Hepatocyte (in vitro differentiated cells): Measurements from ENCODE around the gene NR1H4. TPM values are rescaled to one million over a fixed set of nuclear protein-coding genes. Genes with fewer than 3 reads are reported as not detected.

Experiments
- DNase-seq: peaks from one replicate; pipeline ENCODE4 v3.0.0-alpha.2; 2016; ENCODE audit warnings: low spot score
- H2AFZ ChIP-seq: fragments of 200-600 bp; sonication (generic); 2 replicates; pipeline ENCODE4 v1.6.0; 2016; ENCODE audit warnings: antibody characterized with exemption, mild to moderate bottlenecking
- H3K27ac ChIP-seq: fragments of 200-600 bp; sonication (generic); 2 replicates; pipeline ENCODE4 v1.5.1; 2016; ENCODE audit warnings: mild to moderate bottlenecking
- H3K27me3 ChIP-seq: fragments of 200-600 bp; sonication (generic); 2 replicates; pipeline ENCODE4 v1.6.1; 2016
- H3K36me3 ChIP-seq: fragments of 200-600 bp; sonication (generic); replicated peaks from 2 replicates; pipeline ENCODE4 v1.5.1; 2016; ENCODE audit warnings: low read depth; ENCODE audit not compliant: insufficient read depth
- H3K4me1 ChIP-seq: fragments of 200-600 bp; sonication (generic); 2 replicates; pipeline ENCODE4 v1.5.1; 2016; ENCODE audit warnings: mild to moderate bottlenecking, moderate library complexity; ENCODE audit not compliant: insufficient read depth
- H3K4me2 ChIP-seq: fragments of 200-600 bp; sonication (generic); 2 replicates; pipeline ENCODE4 v1.6.0; 2016
- H3K4me3 ChIP-seq: fragments of 200-600 bp; sonication (generic); 2 replicates; pipeline ENCODE4 v1.5.1; 2016; ENCODE audit warnings: mild to moderate bottlenecking
- H3K79me2 ChIP-seq: fragments of 200-600 bp; sonication (generic); 2 replicates; pipeline ENCODE4 v1.6.0; 2017; ENCODE audit warnings: mild to moderate bottlenecking
- H3K9me2 ChIP-seq: fragments of 200-600 bp; sonication (generic); replicated peaks from 2 replicates; pipeline ENCODE4 v1.6.0; 2017; ENCODE audit warnings: mild to moderate bottlenecking; ENCODE audit not compliant: insufficient read depth
- H3K9me3 ChIP-seq: fragments of 200-600 bp; sonication (generic); 2 replicates; pipeline ENCODE4 v1.5.1; 2016; ENCODE audit warnings: low read depth, mild to moderate bottlenecking
- H4K20me1 ChIP-seq: fragments of 200-600 bp; sonication (generic); 2 replicates; pipeline ENCODE4 v1.6.0; 2016; ENCODE audit warnings: mild to moderate bottlenecking; ENCODE audit not compliant: insufficient read depth, poor library complexity, severe bottlenecking
- CTCF ChIP-seq: fragments of 200-600 bp; sonication (generic); IDR thresholded peaks from 2 replicates; pipeline ENCODE4 v1.5.1; 2016; ENCODE audit warnings: antibody characterized with exemption, mild to moderate bottlenecking; ENCODE audit not compliant: poor library complexity
- EZH2 ChIP-seq: fragments of 200-600 bp; sonication (generic); IDR thresholded peaks from 2 replicates; pipeline ENCODE4 v1.6.1; 2016; ENCODE audit warnings: antibody characterized with exemption, mild to moderate bottlenecking, borderline replicate concordance
- EZH2phosphoT487 ChIP-seq: fragments of 200-600 bp; sonication (generic); IDR thresholded peaks from one replicate; pipeline ENCODE4 v1.6.1; 2018; ENCODE audit warnings: antibody characterized with exemption, mild to moderate bottlenecking, low read depth, moderate library complexity; ENCODE audit not compliant: unreplicated experiment, severe bottlenecking
- WGBS: methylation state at CpG from one replicate; pipeline ENCODE4 v1.1.6; 2016; ENCODE audit warnings: low lambda C conversion rate; ENCODE audit errors: missing lambda C conversion rate; 5-methylcytosine and 5-hydroxymethylcytosine counted together
- polyA plus RNA-seq: library from polyadenylated mRNA; unstranded; fragments of >200 nt; fragmentation: Nextera tagmentation; extraction: Ambion mirVana; gene quantifications from 2 replicates; pipeline ENCODE4 v1.2.1, GENCODE V29; 2016
- small RNA-seq: library from RNA; depleted of rRNA; stranded (forward); fragments of <200 nt; gene quantifications from one replicate; pipeline ENCODE3, GENCODE V24; 2014
- total RNA-seq: library from RNA; depleted of rRNA; stranded (reverse); fragments of >200 nt; gene quantifications from 2 replicates; pipeline ENCODE4 v1.2.3, GENCODE V29; 2014

Gene NR1H4
- total and polyA plus RNA-seq, 2 experiments from 2014 or later = 12.4 to 39.0 TPM

- TF ChIP-seq CTCF (no peak), EZH2 (no peak)
- Histone ChIP-seq H4K20me1 (no peaks in the 10 kb centered on the region), H3K4me3 (no peak overlapping the region), H3K36me3 (no peaks in the 10 kb centered on the region), H3K9me3 (no peaks in the 10 kb centered on the region), H2AFZ (no peak overlapping the region), H3K27ac (no peak overlapping the region), H3K9me2 (no peaks in the 10 kb centered on the region), H3K27me3 (no peaks in the 10 kb centered on the region), H3K4me2 (no peak overlapping the region), H3K79me2 (no peaks in the 10 kb centered on the region), H3K4me1 (no peaks in the 10 kb centered on the region)
- no peak for DNase-seq
- 93% methylated on average over 4 of the region's 4 CpGs for WGBS
These were observed 137.2 kb downstream of the NR1H4 start for GRCh38 chr12:100610666-100611430.

- no peaks in the 10 kb centered on the region for H3K9me2 ChIP-seq
- no peak for DNase-seq
- H3K79me2 ChIP-seq = no peaks in the 10 kb centered on the region
- H3K36me3 ChIP-seq = no peaks in the 10 kb centered on the region
- no peaks in the 10 kb centered on the region for H3K27me3 ChIP-seq
- no peaks in the 10 kb centered on the region for H3K4me1 ChIP-seq
- no peaks in the 10 kb centered on the region for H3K9me3 ChIP-seq
- H2AFZ ChIP-seq = no peak overlapping the region
- TF ChIP-seq EZH2 = no peak
- TF ChIP-seq CTCF = no peak
- no peak for TF ChIP-seq EZH2phosphoT487
- no peak overlapping the region for H3K4me3 ChIP-seq
- H4K20me1 ChIP-seq = no peaks in the 10 kb centered on the region
- no peak overlapping the region for H3K27ac ChIP-seq
- 86% methylated on average over 3 of the region's 3 CpGs for WGBS
- no peak overlapping the region for H3K4me2 ChIP-seq
These were observed 138.9 kb downstream of the NR1H4 start for GRCh38 chr12:100612606-100613005.

Small RNA genes lying within 50 kb of the gene (small RNA-seq; reads per million reads assigned to genes)
- gene AC010200.2 = not detected

Other genes starting within 250 kb of the NR1H4 start
- gene DEPDC4, start 206.8 kb upstream of the NR1H4 start, total RNA-seq = 1.3 and 4.8 TPM in 2 replicates
- 0.69 and 3.3 TPM in 2 replicates for gene DEPDC4, start 206.8 kb upstream of the NR1H4 start, polyA plus RNA-seq
- 55.0 and 74.5 TPM in 2 replicates for gene SCYL2, start 206.7 kb upstream of the NR1H4 start, total RNA-seq
- 17.2 and 18.0 TPM in 2 replicates for gene SCYL2, start 206.7 kb upstream of the NR1H4 start, polyA plus RNA-seq
- 0.10 and 0.40 TPM in 2 replicates for gene SLC17A8, start 116.8 kb upstream of the NR1H4 start, total RNA-seq
- not detected in 2 replicates for gene SLC17A8, start 116.8 kb upstream of the NR1H4 start, polyA plus RNA-seq
- gene GAS2L3, start 99.8 kb downstream of the NR1H4 start, total RNA-seq = 14.9 and 22.5 TPM in 2 replicates
- gene GAS2L3, start 99.8 kb downstream of the NR1H4 start, polyA plus RNA-seq = 1.8 and 4.5 TPM in 2 replicates